ENCODE results near the gene RBPJ. TPM values are rescaled to one million over a fixed set of nuclear protein-coding genes. Genes with fewer than 3 reads are reported as not detected.

Gene RBPJ
- total RNA-seq, 1 experiment from 2014 or later, result 53.8 TPM

DNA sequence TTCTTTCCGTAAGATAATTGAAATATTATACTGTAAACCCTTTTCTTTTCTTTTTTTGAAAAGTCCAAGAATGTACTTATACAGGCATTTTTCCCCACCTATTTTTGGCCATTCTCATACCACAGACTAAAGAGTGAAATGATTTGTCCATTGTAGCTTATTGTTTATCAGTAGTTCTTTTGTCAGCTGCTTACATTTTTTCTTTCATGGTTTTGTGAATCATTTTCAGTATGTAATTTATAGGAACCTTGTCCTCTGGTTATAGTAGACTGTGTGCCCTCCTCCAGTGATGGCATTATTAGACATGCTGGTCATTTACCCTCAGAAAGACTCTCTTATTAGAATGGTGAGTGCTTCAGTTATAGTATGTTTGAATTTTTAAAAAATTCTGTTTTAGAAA, 112.7 kb downstream of the RBPJ start:
- DNase-seq, result no peak
- no TSS peak for BruUV-seq (replicated peaks)
- Histone ChIP-seq H3K4me1 (replicated peaks; ENCODE audit: insufficient read depth) (no peaks in the 10 kb centered on the region), H2AFZ (no peak overlapping the region), H3K9me2 (ENCODE audit: insufficient read depth) (no peaks in the 10 kb centered on the region), H4K20me1 (ENCODE audit: insufficient read depth) (no peaks in the 10 kb centered on the region), H3K4me3 (no peak overlapping the region), H3K4me2 (no peak overlapping the region), H3K27me3 (ENCODE audit: insufficient read depth, low read depth) (no peaks in the 10 kb centered on the region), H3K9me3 (ENCODE audit: insufficient read depth, low read depth) (no peaks in the 10 kb centered on the region), H3K27ac (no peak overlapping the region), H3K79me2 (ENCODE audit: low read depth) (no peaks in the 10 kb centered on the region), H3K36me3 (ENCODE audit: low read depth) (no peaks in the 10 kb centered on the region; the same call in 1 of the 2 replicates), H3F3A (ENCODE audit: insufficient read depth, low read depth) (no peaks in the 10 kb centered on the region)
- intact Hi-C loops (cut with micrococcal nuclease; ENCODE audit: unreplicated experiment), result no loop called here
- ChIA-PET CTCF (interaction anchor here (0.6 kb wide), 1 partner anchor 1120 kb away, joined by 4 read pairs; no protein-coding TSS in a partner anchor), POLR2A (ENCODE audit: unreplicated experiment) (no interaction called here)
- no peak for TF ChIP-seq EZH2 (IDR thresholded peaks at IDR 0.05; ENCODE audit: low read depth)
- TF ChIP-seq, protein P1, sequence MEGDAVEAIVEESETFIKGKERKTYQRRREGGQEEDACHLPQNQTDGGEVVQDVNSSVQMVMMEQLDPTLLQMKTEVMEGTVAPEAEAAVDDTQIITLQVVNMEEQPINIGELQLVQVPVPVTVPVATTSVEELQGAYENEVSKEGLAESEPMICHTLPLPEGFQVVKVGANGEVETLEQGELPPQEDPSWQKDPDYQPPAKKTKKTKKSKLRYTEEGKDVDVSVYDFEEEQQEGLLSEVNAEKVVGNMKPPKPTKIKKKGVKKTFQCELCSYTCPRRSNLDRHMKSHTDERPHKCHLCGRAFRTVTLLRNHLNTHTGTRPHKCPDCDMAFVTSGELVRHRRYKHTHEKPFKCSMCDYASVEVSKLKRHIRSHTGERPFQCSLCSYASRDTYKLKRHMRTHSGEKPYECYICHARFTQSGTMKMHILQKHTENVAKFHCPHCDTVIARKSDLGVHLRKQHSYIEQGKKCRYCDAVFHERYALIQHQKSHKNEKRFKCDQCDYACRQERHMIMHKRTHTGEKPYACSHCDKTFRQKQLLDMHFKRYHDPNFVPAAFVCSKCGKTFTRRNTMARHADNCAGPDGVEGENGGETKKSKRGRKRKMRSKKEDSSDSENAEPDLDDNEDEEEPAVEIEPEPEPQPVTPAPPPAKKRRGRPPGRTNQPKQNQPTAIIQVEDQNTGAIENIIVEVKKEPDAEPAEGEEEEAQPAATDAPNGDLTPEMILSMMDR (conservative IDR thresholded peaks at IDR 0.05), result no peak

DNA sequence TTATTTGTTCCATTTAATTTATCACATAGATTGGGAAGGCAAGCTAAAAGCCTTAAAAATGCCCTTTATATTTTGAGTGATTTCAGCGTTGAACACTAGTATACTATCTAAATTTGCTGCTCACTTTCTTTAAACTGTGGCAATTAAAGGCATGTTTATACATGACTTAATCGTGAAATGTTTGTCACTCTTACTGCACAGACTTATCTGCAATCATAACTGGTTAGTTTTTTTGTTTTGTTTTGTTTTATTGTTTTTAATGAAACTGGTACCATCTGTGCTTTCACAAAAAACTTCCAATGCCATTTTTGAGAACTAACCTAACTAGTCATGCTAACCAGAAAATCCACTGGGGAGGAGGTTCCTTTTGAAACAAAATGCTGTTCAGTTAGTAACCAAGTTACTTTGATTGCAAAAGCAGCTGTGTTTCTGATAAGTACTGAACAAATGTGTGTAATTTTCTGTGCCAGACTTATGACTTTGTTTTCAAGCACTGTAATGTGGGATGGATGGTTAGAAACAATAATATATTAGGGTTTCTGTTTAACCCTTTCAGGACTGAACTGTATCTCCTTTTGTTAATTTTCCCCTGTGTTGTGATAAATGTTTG, 113.3 kb downstream of the RBPJ start:
- H3K36me3 ChIP-seq (ENCODE audit: low read depth), result no peaks in the 10 kb centered on the region; the same call in 1 of the 2 replicates
- no peaks in the 10 kb centered on the region for H4K20me1 ChIP-seq (ENCODE audit: insufficient read depth)
- no peaks in the 10 kb centered on the region for H3K79me2 ChIP-seq (ENCODE audit: low read depth)
- DNase-seq, result no peak
- no peak overlapping the region for H3K4me3 ChIP-seq
- TF ChIP-seq, protein P1 (conservative IDR thresholded peaks at IDR 0.05), result no peak
- TF ChIP-seq EZH2 (IDR thresholded peaks at IDR 0.05; ENCODE audit: low read depth), result no peak
- no peaks in the 10 kb centered on the region for H3K9me3 ChIP-seq (ENCODE audit: insufficient read depth, low read depth)
- H3K4me2 ChIP-seq, result no peak overlapping the region
- no TSS peak for BruUV-seq (replicated peaks)
- no peak overlapping the region for H3K27ac ChIP-seq
- no peaks in the 10 kb centered on the region for H3K9me2 ChIP-seq (ENCODE audit: insufficient read depth)
- H3F3A ChIP-seq (ENCODE audit: insufficient read depth, low read depth), result no peaks in the 10 kb centered on the region
- ChIA-PET CTCF (no interaction called here), POLR2A (ENCODE audit: unreplicated experiment) (no interaction called here)
- no peaks in the 10 kb centered on the region for H3K27me3 ChIP-seq (ENCODE audit: insufficient read depth, low read depth)
- no peaks in the 10 kb centered on the region for H3K4me1 ChIP-seq (replicated peaks; ENCODE audit: insufficient read depth)
- H2AFZ ChIP-seq, result no peak overlapping the region
- intact Hi-C loops (cut with micrococcal nuclease; ENCODE audit: unreplicated experiment), result no loop called here

DNA sequence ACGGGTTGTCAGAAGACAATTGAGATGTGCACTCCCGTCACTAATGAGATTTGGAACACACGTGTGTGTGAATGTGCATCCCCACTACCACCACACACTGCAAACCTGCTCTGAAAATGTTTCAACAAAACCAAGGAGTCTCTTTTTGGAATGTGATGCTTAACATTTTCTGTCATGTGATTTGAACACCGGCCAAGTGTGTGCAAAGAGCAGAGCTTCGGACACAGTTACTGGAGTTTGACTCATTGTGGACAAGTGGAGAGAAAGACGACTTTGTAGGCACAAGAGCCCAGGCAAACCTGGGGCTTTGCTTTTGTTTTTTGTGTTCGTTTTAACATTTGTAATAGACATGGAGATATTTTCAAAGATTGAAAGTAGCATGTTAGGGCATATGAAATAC, 120.3 kb downstream of the RBPJ start:
- Histone ChIP-seq H3K27me3 (ENCODE audit: insufficient read depth, low read depth) (no peaks in the 10 kb centered on the region), H3K4me3 (no peak overlapping the region), H4K20me1 (ENCODE audit: insufficient read depth) (no peaks in the 10 kb centered on the region), H3K9me2 (ENCODE audit: insufficient read depth) (no peaks in the 10 kb centered on the region), H3K36me3 (ENCODE audit: low read depth) (no peaks in the 10 kb centered on the region), H3K4me1 (replicated peaks; ENCODE audit: insufficient read depth) (no peaks in the 10 kb centered on the region), H3K9me3 (ENCODE audit: insufficient read depth, low read depth) (no peaks in the 10 kb centered on the region), H3K4me2 (no peak overlapping the region), H3F3A (ENCODE audit: insufficient read depth, low read depth) (no peaks in the 10 kb centered on the region), H3K27ac (no peak overlapping the region), H2AFZ (no peak overlapping the region), H3K79me2 (ENCODE audit: low read depth) (no peaks in the 10 kb centered on the region)
- DNase-seq, result no peak
- intact Hi-C loops (cut with micrococcal nuclease; ENCODE audit: unreplicated experiment), result no loop called here
- ChIA-PET POLR2A (ENCODE audit: unreplicated experiment) (no interaction called here), CTCF (interaction anchor here (0.7 kb wide), 1 partner anchor 278 kb away, joined by 4 read pairs; no protein-coding TSS in a partner anchor)
- TF ChIP-seq EZH2 (IDR thresholded peaks at IDR 0.05; ENCODE audit: low read depth), result no peak
- BruUV-seq (replicated peaks), result no TSS peak

DNA sequence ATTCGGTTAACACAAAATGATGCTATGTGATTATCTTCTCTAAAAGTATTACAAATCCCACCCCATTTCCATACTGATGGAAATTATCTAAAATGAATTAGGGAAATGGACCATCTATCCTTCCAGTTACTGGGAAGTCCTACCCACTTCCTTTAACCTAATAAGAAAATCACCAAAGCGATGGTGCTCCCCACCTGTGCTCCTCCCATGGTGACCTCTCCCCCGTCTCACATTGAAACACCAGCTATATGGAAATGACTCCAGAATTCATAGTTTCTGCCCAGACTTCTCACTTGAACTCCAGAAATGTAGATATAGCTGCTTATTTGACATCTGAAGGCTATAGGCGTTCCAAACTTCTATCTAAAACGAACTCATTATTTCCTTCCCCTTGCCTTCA, 121.0 kb downstream of the RBPJ start:
- Histone ChIP-seq H3K9me2 (ENCODE audit: insufficient read depth) (no peaks in the 10 kb centered on the region), H3K9me3 (ENCODE audit: insufficient read depth, low read depth) (no peaks in the 10 kb centered on the region; the same call in 1 of the 2 replicates), H3K36me3 (ENCODE audit: low read depth) (no peaks in the 10 kb centered on the region), H2AFZ (no peak overlapping the region), H4K20me1 (ENCODE audit: insufficient read depth) (no peaks in the 10 kb centered on the region), H3K4me2 (no peak overlapping the region), H3K4me1 (replicated peaks; ENCODE audit: insufficient read depth) (no peaks in the 10 kb centered on the region), H3K79me2 (ENCODE audit: low read depth) (no peaks in the 10 kb centered on the region), H3F3A (ENCODE audit: insufficient read depth, low read depth) (no peaks in the 10 kb centered on the region), H3K27me3 (ENCODE audit: insufficient read depth, low read depth) (no peaks in the 10 kb centered on the region), H3K27ac (no peak overlapping the region), H3K4me3 (no peak overlapping the region)
- intact Hi-C loops (cut with micrococcal nuclease; ENCODE audit: unreplicated experiment), result no loop called here
- CTCF ChIA-PET, result no interaction called here
- DNase-seq, result no peak
- BruUV-seq (replicated peaks), result no TSS peak
- TF ChIP-seq, protein P1 (conservative IDR thresholded peaks at IDR 0.05), result no peak
- no peak for TF ChIP-seq EZH2 (IDR thresholded peaks at IDR 0.05; ENCODE audit: low read depth)
- POLR2A ChIA-PET (ENCODE audit: unreplicated experiment), result interaction anchor here (0.6 kb wide), 1 partner anchor 604 kb away, joined by 3 read pairs; no protein-coding TSS in a partner anchor
